GM06990 (cell line): ENCODE results near the gene SLC25A38.

ENCODE experiments used
- DNase-seq: peaks from one replicate; pipeline ENCODE4 v3.0.0-alpha.2; 2011; ENCODE audit not compliant: insufficient read length; ENCODE audit errors: extremely low read depth
- H3K27me3 ChIP-seq: replicated peaks from 2 replicates; pipeline ENCODE4 v1.6.0; 2011; ENCODE audit warnings: low read length; ENCODE audit not compliant: control insufficient read depth, insufficient read depth
- H3K36me3 ChIP-seq: 2 replicates; pipeline ENCODE4 v1.5.1; 2011; ENCODE audit warnings: low read length; ENCODE audit not compliant: control insufficient read depth, insufficient read depth
- H3K4me3 ChIP-seq: replicated peaks from 2 replicates; pipeline ENCODE4 v1.5.1; 2011; ENCODE audit warnings: low read depth, mild to moderate bottlenecking, control low read depth, low read length
- CTCF ChIP-seq: IDR thresholded peaks from 2 replicates; pipeline ENCODE4 v1.5.1; 2011; ENCODE audit warnings: low read length, control low read depth, mild to moderate bottlenecking, inconsistent platforms; ENCODE audit not compliant: insufficient read depth, poor library complexity, severe bottlenecking

Gene SLC25A38

GRCh38 chr3:39419742-39420315 is 36.7 kb downstream of the SLC25A38 start:
- H3K4me3 ChIP-seq: no peak overlapping the region
- no peaks in the 10 kb centered on the region for H3K36me3 ChIP-seq
- no peak for DNase-seq
- no peaks in the 10 kb centered on the region for H3K27me3 ChIP-seq
- no peak for TF ChIP-seq CTCF

GRCh38 chr3:39420543-39420942 is 37.4 kb downstream of the SLC25A38 start:
- no peaks in the 10 kb centered on the region for H3K27me3 ChIP-seq
- no peaks in the 10 kb centered on the region for H3K36me3 ChIP-seq
- DNase-seq: no peak
- H3K4me3 ChIP-seq: no peak overlapping the region
- no peak for TF ChIP-seq CTCF

GRCh38 chr3:39423436-39423970 is 40.3 kb downstream of the SLC25A38 start:
- H3K27me3 ChIP-seq: no peaks in the 10 kb centered on the region
- no peak for TF ChIP-seq CTCF
- no peak overlapping the region for H3K4me3 ChIP-seq
- DNase-seq: no peak
- no peaks in the 10 kb centered on the region for H3K36me3 ChIP-seq

- no peaks in the 10 kb centered on the region for H3K36me3 ChIP-seq
- DNase-seq: no peak
- H3K27me3 ChIP-seq: no peaks in the 10 kb centered on the region
- no peak overlapping the region for H3K4me3 ChIP-seq
- TF ChIP-seq CTCF: no peak
Observed at GRCh38 chr3:39426312-39426711, 43.1 kb downstream of the SLC25A38 start.

GRCh38 chr3:39427506-39427905 is 44.3 kb downstream of the SLC25A38 start:
- Histone ChIP-seq H3K36me3 (no peaks in the 10 kb centered on the region), H3K4me3 (no peak overlapping the region), H3K27me3 (no peaks in the 10 kb centered on the region)
- DNase-seq: no peak
- TF ChIP-seq CTCF: no peak

- TF ChIP-seq CTCF: no peak
- no peak for DNase-seq
Observed at GRCh38 chr3:39428745-39429201, 45.6 kb downstream of the SLC25A38 start.

More at GRCh38 chr3:39428745-39429201, 45.6 kb downstream of the SLC25A38 start:
- H3K36me3 ChIP-seq: no peaks in the 10 kb centered on the region
- H3K4me3 ChIP-seq: no peak overlapping the region
- no peaks in the 10 kb centered on the region for H3K27me3 ChIP-seq
